HepG2 (cell line): ENCODE data around the gene KMT2E. TPM values are rescaled to one million over a fixed set of nuclear protein-coding genes. Genes with fewer than 3 reads are reported as not detected.

ENCODE experiments used
- ATAC-seq: fragments of 200-7000 bp; cut with Tn5 transposase; 3 replicates; pipeline ENCODE4 v1.9.1; 2020; ENCODE audit warnings: mild to moderate bottlenecking, moderate library complexity
- BruUV-seq: library from RNA; stranded (reverse); fragments of 400-500 nt; replicated peaks from 2 replicates; lab custom pipeline; 2021; lab: Mats Ljungman, UMichigan
- CTCF ChIA-PET: fragments of 300-600 bp; formaldehyde crosslinking; extraction: SDS; loops from one replicate; lab custom pipeline; 2021; ENCODE audit warnings: low total read pairs, inconsistent platforms, low intra/inter-chr PET ratio; lab: Yijun Ruan, JAX
- POLR2A ChIA-PET: fragments of 350-600 bp; sonication (Branson Sonifier 250); formaldehyde crosslinking; loops from one replicate; lab custom pipeline; 2020; ENCODE audit warnings: antibody characterized with exemption, inconsistent platforms; lab: Yijun Ruan, JAX
- DNase-seq: peaks from one replicate; pipeline ENCODE4 v3.0.0-alpha.2; 2015; ENCODE audit warnings: low spot score
- FAIRE-seq: peaks from 3 replicates; lab custom pipeline; 2011; peaks lifted over from hg19 to GRCh38; lab: Jason Lieb, UNC
- H2AFZ ChIP-seq: one replicate; pipeline ENCODE4 v1.6.1; 2011; ENCODE audit warnings: low read length, inconsistent platforms
- H3K27ac ChIP-seq: fragments of 300-600 bp; 3 replicates; pipeline ENCODE4 v1.8.0; 2011; ENCODE audit warnings: mixed run types, mild to moderate bottlenecking, mixed read lengths, low read length, inconsistent platforms; ENCODE audit not compliant: insufficient read depth; ENCODE audit errors: extremely low read length
- H3K27me3 ChIP-seq, 2 experiments: fragments of 200-600 bp in 1 of 2; 2 replicates in 1 of 2; 3 replicates in 1 of 2; pipeline versions ENCODE4 v1.6.0 to v1.8.0; 2011; ENCODE audit warnings: low read length in 2 of 2, mild to moderate bottlenecking in 2 of 2, moderate library complexity in 2 of 2, inconsistent platforms in 1 of 2; ENCODE audit not compliant: insufficient read depth in 2 of 2, control insufficient read depth in 1 of 2
- H3K36me3 ChIP-seq, 2 experiments: fragments of 200-600 bp in 1 of 2; replicated peaks in 1 of 2; 2 replicates in 1 of 2; 3 replicates in 1 of 2; pipeline versions ENCODE4 v1.5.1 to v1.8.0; 2011; ENCODE audit warnings: low read length in 2 of 2, inconsistent platforms in 1 of 2; ENCODE audit not compliant: insufficient read depth in 2 of 2, control insufficient read depth in 1 of 2
- H3K4me1 ChIP-seq: 2 replicates; pipeline ENCODE4 v1.5.1; 2012; ENCODE audit warnings: low read length, inconsistent platforms; ENCODE audit not compliant: insufficient read depth
- H3K4me2 ChIP-seq: 2 replicates; pipeline ENCODE4 v1.6.0; 2011; ENCODE audit warnings: low read depth, low read length, inconsistent platforms
- H3K4me3 ChIP-seq, 3 experiments: fragments of 200-600 bp in 1 of 3; sonication (generic), shearing (Covaris generic) in 1 of 3; replicated peaks in 1 of 3; 2 replicates each; pipeline ENCODE4 v1.5.1; 2011 to 2016; ENCODE audit warnings: low read length in 3 of 3, inconsistent platforms in 2 of 3, low read depth in 2 of 3, mild to moderate bottlenecking in 2 of 3, control low read depth in 1 of 3, mixed read lengths in 1 of 3; ENCODE audit not compliant: insufficient read depth in 1 of 3
- H3K79me2 ChIP-seq: one replicate; pipeline ENCODE4 v1.6.1; 2011; ENCODE audit warnings: low read length, inconsistent platforms; ENCODE audit not compliant: insufficient read depth
- H3K9ac ChIP-seq: 2 replicates; pipeline ENCODE4 v1.6.0; 2011; ENCODE audit warnings: mild to moderate bottlenecking, low read depth, low read length, inconsistent platforms; ENCODE audit not compliant: insufficient read depth
- H3K9me3 ChIP-seq: 2 replicates; pipeline ENCODE4 v1.5.1; 2012; ENCODE audit warnings: mild to moderate bottlenecking, low read length
- H4K20me1 ChIP-seq: 2 replicates; pipeline ENCODE4 v1.6.0; 2011; ENCODE audit warnings: inconsistent platforms, mild to moderate bottlenecking, low read length, moderate library complexity; ENCODE audit not compliant: insufficient read depth
- GATA4 ChIP-seq: sonication (generic); IDR thresholded peaks from 2 replicates; pipeline ENCODE4 v1.6.1; 2016; ENCODE audit warnings: antibody characterized with exemption, low read depth, borderline replicate concordance
- GLMP ChIP-seq: sonication (generic); formaldehyde crosslinking; IDR thresholded peaks from 2 replicates; pipeline ENCODE4 v1.9.0; 2021; ENCODE audit warnings: missing genetic modification reagents, mild to moderate bottlenecking, borderline replicate concordance
- HIVEP1 ChIP-seq: sonication (generic); formaldehyde crosslinking; IDR thresholded peaks from 2 replicates; pipeline ENCODE4 v1.4.0; 2020; ENCODE audit warnings: mild to moderate bottlenecking, missing genetic modification reagents
- IKZF4 ChIP-seq: sonication (generic); formaldehyde crosslinking; IDR thresholded peaks from 2 replicates; pipeline ENCODE4 v1.5.1; 2020; ENCODE audit warnings: borderline replicate concordance, mild to moderate bottlenecking, low read depth, missing genetic modification reagents; ENCODE audit errors: not compliant biosample characterization
- MBNL3 ChIP-seq: fragments of 250-450 bp; sonication (Bioruptor Pico); conservative IDR thresholded peaks from 2 replicates; pipeline ENCODE4 v1.8.0; 2022; ENCODE audit warnings: mild to moderate bottlenecking, inconsistent platforms
- MED8 ChIP-seq: sonication (generic); formaldehyde crosslinking; IDR thresholded peaks from 2 replicates; pipeline ENCODE4 v1.8.1; 2023; ENCODE audit warnings: mild to moderate bottlenecking, missing genetic modification reagents; ENCODE audit not compliant: insufficient replicate concordance
- SIN3B ChIP-seq: fragments of 150-350 bp; IDR thresholded peaks from 2 replicates; pipeline ENCODE4 v1.6.1; 2014; ENCODE audit warnings: low read length
- SMYD3 ChIP-seq: sonication (generic); formaldehyde crosslinking; IDR thresholded peaks from 2 replicates; pipeline ENCODE4 v1.8.1; 2023; ENCODE audit warnings: mild to moderate bottlenecking, missing genetic modification reagents
- ZNF879 ChIP-seq: sonication (generic); formaldehyde crosslinking; IDR thresholded peaks from 2 replicates; pipeline ENCODE4 v1.8.1; 2023; ENCODE audit warnings: missing genetic modification reagents
- WGBS: methylation state at CpG from one replicate; pipeline ENCODE4 v1.1.6; 2017; ENCODE audit warnings: low lambda C conversion rate; 5-methylcytosine and 5-hydroxymethylcytosine counted together
- in situ Hi-C: cut with HindIII; loops from 2 replicates; pipeline ENCODE4 v1.10.0; 2017; ENCODE audit warnings: low pct_unique_long_range_greater_than_20kb; ENCODE audit not compliant: extremely low pct_ligation_motif_present
- intact Hi-C: fragments of 100-400 bp; cut with micrococcal nuclease; formaldehyde crosslinking; loops from one replicate; pipeline ENCODE4 v1.10.0; 2022; ENCODE audit not compliant: unreplicated experiment
- polyA plus RNA-seq, 8 experiments: library from polyadenylated mRNA; depleted of rRNA in 3 of 8; stranded (reverse) in 7 of 8; unstranded in 1 of 8; fragments of >200 nt; fragmentation: Illumina TruSeq in 4 of 8; extraction: Trizol in 4 of 8; gene quantifications; 2 replicates each; pipeline versions ENCODE4 v1.2.1 to v1.2.3, GENCODE V29; 2011 to 2016; ENCODE audit warnings: low read depth in 4 of 8, missing spikeins in 1 of 8, mixed read lengths in 1 of 8; ENCODE audit not compliant: insufficient read depth in 1 of 8
- total RNA-seq, 5 experiments: library from RNA; depleted of rRNA; stranded (reverse); fragments of >200 nt; fragmentation: Illumina TruSeq; extraction: Trizol; gene quantifications; 2 replicates each; pipeline ENCODE4 v1.2.3, GENCODE V29; 2016; ENCODE audit warnings: low read depth in 1 of 5
- TF ChIP-seq, protein P1 (sequence below): sonication (generic); formaldehyde crosslinking; IDR thresholded peaks from 2 replicates; pipeline ENCODE4 v1.4.0; 2020; ENCODE audit warnings: missing genetic modification reagents
- TF ChIP-seq, protein P2 (sequence below): sonication (generic); formaldehyde crosslinking; IDR thresholded peaks from 2 replicates; pipeline ENCODE4 v1.5.0; 2020; ENCODE audit warnings: missing genetic modification reagents
- TF ChIP-seq, protein P3 (sequence below): sonication (generic); formaldehyde crosslinking; IDR thresholded peaks from 2 replicates; pipeline ENCODE4 v1.4.0; 2020; ENCODE audit warnings: mild to moderate bottlenecking, missing genetic modification reagents

Gene KMT2E
- total and polyA plus RNA-seq, 2 of the 13 experiments (the other 11 are each of a cell fraction or from before 2014, with no cell fraction given) = 6.3 to 24.4 TPM

- no peaks in the 10 kb centered on the region for H3K79me2 ChIP-seq
- H3K27ac ChIP-seq = no peak overlapping the region
- H3K4me3 ChIP-seq = no peak overlapping the region
- intact Hi-C loops = no loop called here
- ChIA-PET POLR2A (no interaction called here), CTCF (no interaction called here)
- WGBS = over 99% methylated on average over 12 of the region's 12 CpGs
- no peaks in the 10 kb centered on the region for H3K27me3 ChIP-seq
- BruUV-seq = no TSS peak
- no peaks in the 10 kb centered on the region for H4K20me1 ChIP-seq
- no peaks in the 10 kb centered on the region for H3K9me3 ChIP-seq
- H3K9ac ChIP-seq = no peak overlapping the region
- H2AFZ ChIP-seq = no peak overlapping the region
- FAIRE-seq = no peak
- peaks cover 3 to 35% of the 10 kb centered on the region in 2 experiments; a peak in 4 of 5 replicates for H3K36me3 ChIP-seq
- TF ChIP-seq, protein P1, sequence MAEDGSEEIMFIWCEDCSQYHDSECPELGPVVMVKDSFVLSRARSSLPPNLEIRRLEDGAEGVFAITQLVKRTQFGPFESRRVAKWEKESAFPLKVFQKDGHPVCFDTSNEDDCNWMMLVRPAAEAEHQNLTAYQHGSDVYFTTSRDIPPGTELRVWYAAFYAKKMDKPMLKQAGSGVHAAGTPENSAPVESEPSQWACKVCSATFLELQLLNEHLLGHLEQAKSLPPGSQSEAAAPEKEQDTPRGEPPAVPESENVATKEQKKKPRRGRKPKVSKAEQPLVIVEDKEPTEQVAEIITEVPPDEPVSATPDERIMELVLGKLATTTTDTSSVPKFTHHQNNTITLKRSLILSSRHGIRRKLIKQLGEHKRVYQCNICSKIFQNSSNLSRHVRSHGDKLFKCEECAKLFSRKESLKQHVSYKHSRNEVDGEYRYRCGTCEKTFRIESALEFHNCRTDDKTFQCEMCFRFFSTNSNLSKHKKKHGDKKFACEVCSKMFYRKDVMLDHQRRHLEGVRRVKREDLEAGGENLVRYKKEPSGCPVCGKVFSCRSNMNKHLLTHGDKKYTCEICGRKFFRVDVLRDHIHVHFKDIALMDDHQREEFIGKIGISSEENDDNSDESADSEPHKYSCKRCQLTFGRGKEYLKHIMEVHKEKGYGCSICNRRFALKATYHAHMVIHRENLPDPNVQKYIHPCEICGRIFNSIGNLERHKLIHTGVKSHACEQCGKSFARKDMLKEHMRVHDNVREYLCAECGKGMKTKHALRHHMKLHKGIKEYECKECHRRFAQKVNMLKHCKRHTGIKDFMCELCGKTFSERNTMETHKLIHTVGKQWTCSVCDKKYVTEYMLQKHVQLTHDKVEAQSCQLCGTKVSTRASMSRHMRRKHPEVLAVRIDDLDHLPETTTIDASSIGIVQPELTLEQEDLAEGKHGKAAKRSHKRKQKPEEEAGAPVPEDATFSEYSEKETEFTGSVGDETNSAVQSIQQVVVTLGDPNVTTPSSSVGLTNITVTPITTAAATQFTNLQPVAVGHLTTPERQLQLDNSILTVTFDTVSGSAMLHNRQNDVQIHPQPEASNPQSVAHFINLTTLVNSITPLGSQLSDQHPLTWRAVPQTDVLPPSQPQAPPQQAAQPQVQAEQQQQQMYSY (CRISPR knock-in tag) = no peak
- TF ChIP-seq IKZF4 (CRISPR knock-in tag) = no peak
- TF ChIP-seq MBNL3 (CRISPR knock-in tag) = no peak
- no peak for TF ChIP-seq ZNF879 (CRISPR knock-in tag)
- TF ChIP-seq GLMP (CRISPR knock-in tag) = no peak
- no peak for TF ChIP-seq MED8
- no peak for TF ChIP-seq SMYD3 (CRISPR knock-in tag)
- TF ChIP-seq, protein P2, sequence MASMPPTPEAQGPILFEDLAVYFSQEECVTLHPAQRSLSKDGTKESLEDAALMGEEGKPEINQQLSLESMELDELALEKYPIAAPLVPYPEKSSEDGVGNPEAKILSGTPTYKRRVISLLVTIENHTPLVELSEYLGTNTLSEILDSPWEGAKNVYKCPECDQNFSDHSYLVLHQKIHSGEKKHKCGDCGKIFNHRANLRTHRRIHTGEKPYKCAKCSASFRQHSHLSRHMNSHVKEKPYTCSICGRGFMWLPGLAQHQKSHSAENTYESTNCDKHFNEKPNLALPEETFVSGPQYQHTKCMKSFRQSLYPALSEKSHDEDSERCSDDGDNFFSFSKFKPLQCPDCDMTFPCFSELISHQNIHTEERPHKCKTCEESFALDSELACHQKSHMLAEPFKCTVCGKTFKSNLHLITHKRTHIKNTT (CRISPR knock-in tag) = no peak
- TF ChIP-seq, protein P3, sequence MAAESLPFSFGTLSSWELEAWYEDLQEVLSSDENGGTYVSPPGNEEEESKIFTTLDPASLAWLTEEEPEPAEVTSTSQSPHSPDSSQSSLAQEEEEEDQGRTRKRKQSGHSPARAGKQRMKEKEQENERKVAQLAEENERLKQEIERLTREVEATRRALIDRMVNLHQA (CRISPR knock-in tag) = no peak
- TF ChIP-seq GATA4 = no peak
- no peak for TF ChIP-seq SIN3B
- TF ChIP-seq HIVEP1 (CRISPR knock-in tag) = no peak
- in situ Hi-C loops = no loop called here
- no peak overlapping the region for H3K4me2 ChIP-seq
- DNase-seq = no peak
- ATAC-seq = no peak
- H3K4me1 ChIP-seq = no peaks in the 10 kb centered on the region
Observed at GRCh38 chr7:105125745-105126144, 111.7 kb downstream of the KMT2E start.
